OCI-LY7 (cell line): Measurements from ENCODE around the gene TBCCD1.

ENCODE experiments used
- CTCF ChIP-seq: fragments of 200-600 bp; sonication (generic); conservative IDR thresholded peaks from 2 replicates; pipeline ENCODE4 v1.5.1; 2014; ENCODE audit warnings: mild to moderate bottlenecking, antibody characterized with exemption, low read length, moderate library complexity, mixed read lengths
- EZH2phosphoT487 ChIP-seq: fragments of 200-600 bp; sonication (generic); IDR thresholded peaks from 2 replicates; pipeline ENCODE4 v1.6.1; 2018; ENCODE audit warnings: low read depth, borderline replicate concordance, mild to moderate bottlenecking, mixed run types, antibody characterized with exemption, low read length, moderate library complexity, mixed read lengths

GRCh38 chr3:186502138-186502948, 64.8 kb downstream of the TBCCD1 start:
- no peak for TF ChIP-seq CTCF
- no peak for TF ChIP-seq EZH2phosphoT487
